Neural crest cell (in vitro differentiated cells): ENCODE measurements around the gene KDM1B. TPM values are rescaled to one million over a fixed set of nuclear protein-coding genes. Genes with fewer than 3 reads are reported as not detected.

Source experiments
- DNase-seq: peaks from one replicate; pipeline ENCODE4 v3.0.0; 2021; ENCODE audit warnings: low read depth, mixed read lengths, low spot score
- H3K27ac Mint-ChIP-seq: one replicate; pipeline ENCODE4 v1.8.0; 2021; ENCODE audit warnings: mild to moderate bottlenecking, mixed read lengths; ENCODE audit not compliant: unreplicated experiment
- H3K27me3 Mint-ChIP-seq: 2 replicates; pipeline ENCODE4 v1.8.0; 2021; ENCODE audit warnings: low read depth, mild to moderate bottlenecking, mixed read lengths
- H3K36me3 Mint-ChIP-seq: 2 replicates; pipeline ENCODE4 v1.8.0; 2021; ENCODE audit warnings: low read depth, mild to moderate bottlenecking, mixed read lengths
- H3K4me1 Mint-ChIP-seq: 2 replicates; pipeline ENCODE4 v1.8.0; 2021; ENCODE audit warnings: mixed read lengths
- H3K4me3 Mint-ChIP-seq: one replicate; pipeline ENCODE4 v1.8.0; 2021; ENCODE audit warnings: mild to moderate bottlenecking, mixed read lengths
- H3K9me3 Mint-ChIP-seq: 2 replicates; pipeline ENCODE4 v1.8.0; 2021; ENCODE audit warnings: mixed read lengths
- CTCF ChIP-seq: fragments of 200-600 bp; sonication (generic); conservative IDR thresholded peaks from 2 replicates; pipeline ENCODE4 v1.5.0; 2021; ENCODE audit warnings: antibody characterized with exemption, mild to moderate bottlenecking
- total RNA-seq: library from RNA; stranded (reverse); gene quantifications from 2 replicates; pipeline ENCODE4 v1.2.1, GENCODE V29; 2021

KDM1B gene
- total RNA-seq, 1 donor from 2014 or later, result 21.6 TPM

- no peaks in the 10 kb centered on the region for H3K36me3 Mint-ChIP-seq
- H3K4me3 Mint-ChIP-seq, result no peak overlapping the region
- H3K27me3 Mint-ChIP-seq, result no peaks in the 10 kb centered on the region
- no peak for TF ChIP-seq CTCF
- H3K4me1 Mint-ChIP-seq, result peaks cover 31% of the 10 kb centered on the region
- H3K27ac Mint-ChIP-seq, result no peak overlapping the region
- DNase-seq, result no peak
- H3K9me3 Mint-ChIP-seq, result no peaks in the 10 kb centered on the region
Measured at GRCh38 chr6:18151801-18152200, 3.4 kb upstream of the KDM1B start.

GRCh38 chr6:18153311-18153703, 1.9 kb upstream of the KDM1B start:
- Mint-ChIP-seq H3K9me3 (no peaks in the 10 kb centered on the region), H3K27me3 (no peaks in the 10 kb centered on the region), H3K4me1 (peaks cover 31% of the 10 kb centered on the region), H3K36me3 (no peaks in the 10 kb centered on the region), H3K27ac (no peak overlapping the region), H3K4me3 (peak overlapping the region; percentile 99)
- no peak for DNase-seq
- TF ChIP-seq CTCF, result no peak

GRCh38 chr6:18154507-18155149, 594 bp upstream of the KDM1B start, which contains the start of gene TPMT:
Gene TPMT (minus strand): TSS chr6:18155077. CDS start chr6:18149127, 5,950 bp downstream.
- no peak for DNase-seq
- TF ChIP-seq CTCF, result no peak
- Mint-ChIP-seq H3K36me3 (peaks cover under 1% of the 10 kb centered on the region), H3K4me1 (peaks cover 31% of the 10 kb centered on the region), H3K27ac (peak within 1 kb of the TSS; percentile 100), H3K4me3 (peak within 1 kb of the TSS; percentile 99), H3K9me3 (no peaks in the 10 kb centered on the region), H3K27me3 (no peaks in the 10 kb centered on the region)

GRCh38 chr6:18155864-18156421, 721 bp downstream of the KDM1B start:
- Mint-ChIP-seq H3K27me3 (no peaks in the 10 kb centered on the region), H3K9me3 (no peaks in the 10 kb centered on the region), H3K27ac (no peak overlapping the region), H3K36me3 (peaks cover 5% of the 10 kb centered on the region), H3K4me1 (peaks cover 31% of the 10 kb centered on the region), H3K4me3 (peak overlapping the region; percentile 99)
- peak; percentile 49 for TF ChIP-seq CTCF
- DNase-seq, result peak; percentile 18

- peaks cover 5% of the 10 kb centered on the region for H3K4me1 Mint-ChIP-seq
- H3K27ac Mint-ChIP-seq, result no peak overlapping the region
Measured at GRCh38 chr6:18160911-18161310, 5.7 kb downstream of the KDM1B start.

More at GRCh38 chr6:18160911-18161310, 5.7 kb downstream of the KDM1B start:
- DNase-seq, result no peak
- Mint-ChIP-seq H3K4me3 (no peak overlapping the region), H3K36me3 (peaks cover 14% of the 10 kb centered on the region), H3K27me3 (no peaks in the 10 kb centered on the region), H3K9me3 (no peaks in the 10 kb centered on the region)
- no peak for TF ChIP-seq CTCF
